ENCODE results near the gene MRPL53.

MRPL53 gene

GRCh38 chr2:74429487-74430451 is 42.7 kb downstream of the MRPL53 start:
- no peak for DNase-seq (ENCODE audit: low read depth, low spot score)

GRCh38 chr2:74428675-74429074 is 43.8 kb downstream of the MRPL53 start:
- DNase-seq (ENCODE audit: low read depth, low spot score), result no peak

- no peak for DNase-seq (ENCODE audit: low read depth, low spot score)
Measured at GRCh38 chr2:74427551-74427950, 44.9 kb downstream of the MRPL53 start.

GRCh38 chr2:74426181-74426758 is 46.2 kb downstream of the MRPL53 start:
- DNase-seq (ENCODE audit: low read depth, low spot score), result no peak

GRCh38 chr2:74425523-74425922 is 47.0 kb downstream of the MRPL53 start:
- no peak for DNase-seq (ENCODE audit: low read depth, low spot score)

- DNase-seq (ENCODE audit: low read depth, low spot score), result no peak
Measured at GRCh38 chr2:74424995-74425406, 47.5 kb downstream of the MRPL53 start.

GRCh38 chr2:74424139-74424992 is 48.1 kb downstream of the MRPL53 start:
- DNase-seq (ENCODE audit: low read depth, low spot score), result no peak

- DNase-seq (ENCODE audit: low read depth, low spot score), result no peak
Measured at GRCh38 chr2:74423231-74424095, 49.0 kb downstream of the MRPL53 start.

Data from brain pericyte (primary cell).